H1 (cell line): ENCODE results near the gene ATP23.

Experiments used
- NRF1 ChIP-seq: IDR thresholded peaks from 2 replicates; pipeline ENCODE4 v1.6.1; 2011; ENCODE audit warnings: mild to moderate bottlenecking, low read depth, low read length, improper control_type of control experiment
- POLR2A ChIP-seq, 2 experiments: IDR thresholded peaks; 1 replicate in 1 of 2; 2 replicates in 1 of 2; pipeline ENCODE4 v1.6.1; 2011; ENCODE audit warnings: low read depth in 2 of 2, low read length in 2 of 2, mild to moderate bottlenecking in 2 of 2; ENCODE audit errors: control extremely low read depth in 1 of 2
- SRF ChIP-seq: IDR thresholded peaks from 2 replicates; pipeline ENCODE4 v1.6.1; 2011; ENCODE audit warnings: mild to moderate bottlenecking, low read depth, low read length, moderate library complexity

GRCh38 chr12:57958061-57958657 lies 16.8 kb downstream of the ATP23 start:
- no peak for TF ChIP-seq POLR2A (IDR thresholded peaks at IDR 0.05; ENCODE audit: control extremely low read depth in 1 of 2, low read depth in 2 of 2, low read length in 2 of 2)
- TF ChIP-seq SRF: no peak
- TF ChIP-seq NRF1: no peak
